Muscle of leg (tissue), 11 donors: ENCODE data around the gene UGT8. TPM values are rescaled to one million over a fixed set of nuclear protein-coding genes. Genes with fewer than 3 reads are reported as not detected.
"Not testable (repeated sequence)": the region's sequence is repeated elsewhere in the genome, so short reads cannot be mapped to it uniquely, and the experiment has no call there.

ENCODE experiments used
- DNase-seq: peaks from one replicate; pipeline ENCODE4 v3.0.0; 2013
- H3K27ac ChIP-seq: one replicate; pipeline ENCODE4 v1.5.1; 2013; ENCODE audit warnings: mild to moderate bottlenecking, low read length, control low read depth
- H3K27me3 ChIP-seq: one replicate; pipeline ENCODE4 v1.6.1; 2013; ENCODE audit warnings: low read length; ENCODE audit not compliant: control insufficient read depth, insufficient read depth
- H3K36me3 ChIP-seq: one replicate; pipeline ENCODE4 v1.6.1; 2013; ENCODE audit warnings: low read length; ENCODE audit not compliant: control insufficient read depth, insufficient read depth
- H3K4me1 ChIP-seq: one replicate; pipeline ENCODE4 v1.6.1; 2013; ENCODE audit warnings: low read length; ENCODE audit not compliant: control insufficient read depth, insufficient read depth
- H3K4me3 ChIP-seq: one replicate; pipeline ENCODE4 v1.5.1; 2013; ENCODE audit warnings: low read length, control low read depth
- H3K9me3 ChIP-seq: replicated peaks from 2 replicates; pipeline ENCODE4 v1.6.1; 2013; ENCODE audit warnings: low read depth, low read length; ENCODE audit not compliant: control insufficient read depth
- WGBS: methylation state at CpG from one replicate; pipeline ENCODE4 v1.1.5; 2013; ENCODE audit warnings: missing lambda C conversion rate; ENCODE audit not compliant: insufficient coverage; 5-methylcytosine and 5-hydroxymethylcytosine counted together
- polyA plus RNA-seq, 8 donors: library from polyadenylated mRNA; unstranded; fragments of 120-200 nt; gene quantifications; one replicate each; pipeline versions ENCODE4 v1.2.1 to v1.2.3, GENCODE V29; 2013; ENCODE audit warnings: inconsistent platforms in 1 of 8, low replicate concordance in 1 of 8; ENCODE audit not compliant: insufficient read length in 8 of 8, insufficient read depth in 1 of 8
- total RNA-seq: library from RNA; stranded (reverse); fragments of 120-200 nt; gene quantifications from one replicate; pipeline ENCODE4 v1.2.4, GENCODE V29; 2013

The UGT8 gene
- total and polyA plus RNA-seq, 9 donors, result 0.13 to 2.7 (median 0.60) TPM

GRCh38 chr4:114590360-114590759 lies 8.2 kb upstream of the UGT8 start:
- not testable (repeated sequence) for H3K9me3 ChIP-seq, H3K36me3 ChIP-seq, H3K4me3 ChIP-seq, H3K27me3 ChIP-seq, DNase-seq, H3K27ac ChIP-seq, H3K4me1 ChIP-seq
- 100% methylated on average over 1 of the region's 1 CpG for WGBS

GRCh38 chr4:114593526-114593925 lies 5.1 kb upstream of the UGT8 start:
- Histone ChIP-seq H3K27me3 (peaks cover 15% of the 10 kb centered on the region), H3K9me3 (no peaks in the 10 kb centered on the region), H3K4me1 (peaks cover 8% of the 10 kb centered on the region), H3K4me3 (no peak overlapping the region), H3K36me3 (no peaks in the 10 kb centered on the region), H3K27ac (no peak overlapping the region)
- DNase-seq, result no peak
- WGBS, result 27% methylated on average over 8 of the region's 8 CpGs

GRCh38 chr4:114595207-114595606 lies 3.4 kb upstream of the UGT8 start:
- Histone ChIP-seq H3K36me3 (no peaks in the 10 kb centered on the region), H3K27me3 (peaks cover 31% of the 10 kb centered on the region), H3K27ac (no peak overlapping the region), H3K9me3 (no peaks in the 10 kb centered on the region), H3K4me3 (no peak overlapping the region), H3K4me1 (peaks cover 20% of the 10 kb centered on the region)
- no peak for DNase-seq
- WGBS, result 92% methylated on average over 11 of the region's 11 CpGs

GRCh38 chr4:114595921-114596320 lies 2.7 kb upstream of the UGT8 start:
- WGBS, result no CpG with 5 or more reads among the region's 2 CpGs
- Histone ChIP-seq H3K4me3 (no peak overlapping the region), H3K27ac (no peak overlapping the region), H3K36me3 (no peaks in the 10 kb centered on the region), H3K4me1 (peaks cover 20% of the 10 kb centered on the region), H3K9me3 (no peaks in the 10 kb centered on the region), H3K27me3 (peaks cover 31% of the 10 kb centered on the region)
- no peak for DNase-seq

- Histone ChIP-seq H3K27me3 (peaks cover 31% of the 10 kb centered on the region), H3K9me3 (no peaks in the 10 kb centered on the region), H3K4me3 (no peak overlapping the region), H3K4me1 (peaks cover 20% of the 10 kb centered on the region), H3K27ac (no peak overlapping the region), H3K36me3 (no peaks in the 10 kb centered on the region)
- DNase-seq, result no peak
- WGBS, result 54% methylated on average over 8 of the region's 17 CpGs
These were observed 1.0 kb upstream of the UGT8 start for GRCh38 chr4:114597410-114598115.

GRCh38 chr4:114599231-114599902 lies 760 bp downstream of the UGT8 start:
- Histone ChIP-seq H3K4me1 (peaks cover 20% of the 10 kb centered on the region), H3K27me3 (peaks cover 29% of the 10 kb centered on the region), H3K9me3 (no peaks in the 10 kb centered on the region), H3K4me3 (peak overlapping the region; percentile 44), H3K36me3 (no peaks in the 10 kb centered on the region), H3K27ac (no peak overlapping the region)
- under 1% methylated on average over 32 of the region's 46 CpGs for WGBS
- peak; percentile 14 for DNase-seq

- H3K4me1 ChIP-seq, result peaks cover 20% of the 10 kb centered on the region
- no peak overlapping the region for H3K4me3 ChIP-seq
- 3% methylated on average over 5 of the region's 15 CpGs for WGBS
- no peaks in the 10 kb centered on the region for H3K9me3 ChIP-seq
- DNase-seq, result no peak
- no peaks in the 10 kb centered on the region for H3K36me3 ChIP-seq
- H3K27ac ChIP-seq, result no peak overlapping the region
- H3K27me3 ChIP-seq, result peaks cover 29% of the 10 kb centered on the region
These were observed 1.4 kb downstream of the UGT8 start for GRCh38 chr4:114599903-114600552.

GRCh38 chr4:114600672-114601071 lies 2.1 kb downstream of the UGT8 start:
- Histone ChIP-seq H3K4me3 (no peak overlapping the region), H3K27me3 (peaks cover 26% of the 10 kb centered on the region), H3K27ac (no peak overlapping the region), H3K36me3 (no peaks in the 10 kb centered on the region), H3K4me1 (peaks cover 20% of the 10 kb centered on the region), H3K9me3 (no peaks in the 10 kb centered on the region)
- no CpG with 5 or more reads among the region's 1 CpG for WGBS
- no peak for DNase-seq

- Histone ChIP-seq H3K36me3 (no peaks in the 10 kb centered on the region), H3K9me3 (no peaks in the 10 kb centered on the region), H3K4me3 (no peak overlapping the region), H3K27me3 (peaks cover 26% of the 10 kb centered on the region), H3K27ac (no peak overlapping the region), H3K4me1 (peaks cover 20% of the 10 kb centered on the region)
- WGBS, result no CpG with 5 or more reads among the region's 5 CpGs
- no peak for DNase-seq
These were observed 2.9 kb downstream of the UGT8 start for GRCh38 chr4:114601304-114602052.

GRCh38 chr4:114603497-114603896 lies 4.9 kb downstream of the UGT8 start:
- Histone ChIP-seq H3K27me3 (peaks cover 16% of the 10 kb centered on the region), H3K4me3 (no peak overlapping the region), H3K9me3 (no peaks in the 10 kb centered on the region), H3K36me3 (no peaks in the 10 kb centered on the region), H3K27ac (no peak overlapping the region), H3K4me1 (peaks cover 12% of the 10 kb centered on the region)
- DNase-seq, result no peak
- whole genome bisulfite sequencing, result 84% methylated on average over 2 of the region's 5 CpGs
